ENCODE measurements around the gene FMN1. TPM values are rescaled to one million over a fixed set of nuclear protein-coding genes. Genes with fewer than 3 reads are reported as not detected.

Gene FMN1
- total RNA-seq, 1 donor from 2014 or later, result 4.0 TPM

DNA sequence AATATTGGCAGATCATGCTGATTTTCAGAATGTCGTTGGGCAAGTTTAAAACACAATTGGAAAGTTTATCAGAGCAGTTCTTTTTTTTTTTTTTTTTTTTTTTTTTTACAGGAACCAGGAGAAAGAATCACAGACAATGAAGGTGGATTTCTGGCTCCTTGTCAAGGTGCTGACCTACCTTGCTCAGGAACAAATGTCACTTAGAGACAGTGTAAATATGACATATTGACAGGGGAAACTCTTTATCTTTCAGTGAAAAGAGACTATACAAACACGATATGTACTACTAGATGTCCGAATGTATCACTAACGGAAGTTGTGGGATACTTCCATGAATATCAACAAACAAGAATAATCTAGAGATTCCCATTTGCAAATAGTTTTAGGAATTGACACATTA, 237.3 kb downstream of the FMN1 start:
- DNase-seq (ENCODE audit: low spot score), result no peak
- Mint-ChIP-seq H3K9me3 (ENCODE audit: low read depth) (peaks cover 2% of the 10 kb centered on the region), H3K4me3 (ENCODE audit: unreplicated experiment) (no peak overlapping the region), H3K36me3 (ENCODE audit: low read depth) (peaks cover 1% of the 10 kb centered on the region), H3K4me1 (ENCODE audit: low read depth) (peaks cover 67% of the 10 kb centered on the region), H3K27ac (ENCODE audit: unreplicated experiment) (no peak overlapping the region), H3K27me3 (ENCODE audit: low read depth) (no peaks in the 10 kb centered on the region)
- TF ChIP-seq, protein P1, sequence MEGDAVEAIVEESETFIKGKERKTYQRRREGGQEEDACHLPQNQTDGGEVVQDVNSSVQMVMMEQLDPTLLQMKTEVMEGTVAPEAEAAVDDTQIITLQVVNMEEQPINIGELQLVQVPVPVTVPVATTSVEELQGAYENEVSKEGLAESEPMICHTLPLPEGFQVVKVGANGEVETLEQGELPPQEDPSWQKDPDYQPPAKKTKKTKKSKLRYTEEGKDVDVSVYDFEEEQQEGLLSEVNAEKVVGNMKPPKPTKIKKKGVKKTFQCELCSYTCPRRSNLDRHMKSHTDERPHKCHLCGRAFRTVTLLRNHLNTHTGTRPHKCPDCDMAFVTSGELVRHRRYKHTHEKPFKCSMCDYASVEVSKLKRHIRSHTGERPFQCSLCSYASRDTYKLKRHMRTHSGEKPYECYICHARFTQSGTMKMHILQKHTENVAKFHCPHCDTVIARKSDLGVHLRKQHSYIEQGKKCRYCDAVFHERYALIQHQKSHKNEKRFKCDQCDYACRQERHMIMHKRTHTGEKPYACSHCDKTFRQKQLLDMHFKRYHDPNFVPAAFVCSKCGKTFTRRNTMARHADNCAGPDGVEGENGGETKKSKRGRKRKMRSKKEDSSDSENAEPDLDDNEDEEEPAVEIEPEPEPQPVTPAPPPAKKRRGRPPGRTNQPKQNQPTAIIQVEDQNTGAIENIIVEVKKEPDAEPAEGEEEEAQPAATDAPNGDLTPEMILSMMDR (IDR thresholded peaks at IDR 0.05), result no peak

DNA sequence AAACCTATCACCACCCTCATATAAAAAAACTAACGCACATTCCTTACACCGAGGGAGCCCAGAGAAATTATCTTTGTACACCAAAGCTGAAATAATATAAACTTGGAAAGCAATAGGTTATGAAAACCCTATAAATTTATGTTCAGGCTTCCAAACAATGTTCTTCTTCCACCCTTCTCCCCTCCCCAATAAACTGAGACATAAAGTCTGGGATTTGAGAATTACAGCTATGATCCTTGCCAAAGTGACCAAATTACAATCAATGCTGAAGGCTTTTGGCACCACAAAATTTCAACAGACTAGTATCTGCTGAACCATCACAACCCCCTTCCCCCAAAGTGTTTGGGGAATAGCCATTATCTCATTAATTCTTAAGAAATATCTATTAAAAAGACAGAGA, 237.8 kb downstream of the FMN1 start:
- Mint-ChIP-seq H3K36me3 (ENCODE audit: low read depth) (peaks cover 1% of the 10 kb centered on the region), H3K4me3 (ENCODE audit: unreplicated experiment) (no peak overlapping the region), H3K9me3 (ENCODE audit: low read depth) (peaks cover 2% of the 10 kb centered on the region), H3K27me3 (ENCODE audit: low read depth) (no peaks in the 10 kb centered on the region), H3K4me1 (ENCODE audit: low read depth) (peaks cover 72% of the 10 kb centered on the region), H3K27ac (ENCODE audit: unreplicated experiment) (peak overlapping the region; percentile 74)
- TF ChIP-seq, protein P1 (IDR thresholded peaks at IDR 0.05), result no peak
- DNase-seq (ENCODE audit: low spot score), result no peak

DNA sequence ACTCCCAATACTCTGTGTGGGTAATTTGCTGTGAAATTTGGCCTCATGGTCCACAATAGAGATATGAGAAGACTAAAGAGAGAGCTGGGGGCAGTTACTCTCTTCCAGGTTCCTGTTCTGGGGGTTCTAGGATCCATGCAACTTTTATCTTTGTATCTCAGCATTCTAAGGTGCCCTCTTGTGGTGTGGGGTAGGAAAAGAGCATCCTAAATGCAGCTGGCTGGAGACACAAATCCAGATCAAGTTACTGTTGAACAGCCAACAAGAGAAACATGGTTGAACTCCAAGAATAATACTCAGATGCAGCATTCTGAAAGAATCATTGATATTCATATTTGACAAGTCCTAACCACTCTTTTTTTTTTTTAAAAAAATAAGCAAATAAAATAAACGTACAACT, 238.5 kb downstream of the FMN1 start:
- H3K4me3 Mint-ChIP-seq (ENCODE audit: unreplicated experiment), result no peak overlapping the region
- H3K9me3 Mint-ChIP-seq (ENCODE audit: low read depth), result peaks cover 2% of the 10 kb centered on the region
- TF ChIP-seq, protein P1 (IDR thresholded peaks at IDR 0.05), result peak; percentile 90
- H3K4me1 Mint-ChIP-seq (ENCODE audit: low read depth), result peaks cover 75% of the 10 kb centered on the region
- DNase-seq (ENCODE audit: low spot score), result no peak
- no peaks in the 10 kb centered on the region for H3K27me3 Mint-ChIP-seq (ENCODE audit: low read depth)
- peaks cover 1% of the 10 kb centered on the region for H3K36me3 Mint-ChIP-seq (ENCODE audit: low read depth)
- H3K27ac Mint-ChIP-seq (ENCODE audit: unreplicated experiment), result peak overlapping the region; percentile 74

DNA sequence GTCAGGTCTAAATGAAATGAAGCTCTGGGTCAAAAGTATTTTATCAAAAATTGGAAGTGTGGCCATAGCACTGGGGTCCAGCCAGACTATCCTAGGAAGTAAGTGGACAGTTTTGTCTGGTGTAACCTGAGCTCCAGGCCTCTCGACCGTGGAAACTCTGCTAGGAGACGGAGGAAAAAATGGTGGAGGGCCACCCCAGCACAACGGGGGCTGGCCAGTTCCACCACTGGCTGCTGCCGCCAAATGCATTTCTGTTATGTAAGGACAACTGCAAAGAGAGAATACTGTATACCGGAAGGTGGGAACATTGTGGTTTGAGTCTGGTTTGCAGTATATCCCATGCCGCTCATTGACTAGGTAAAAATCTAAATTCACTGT, 241.0 kb downstream of the FMN1 start:
- no peak for DNase-seq (ENCODE audit: low spot score)
- no peak overlapping the region for H3K4me3 Mint-ChIP-seq (ENCODE audit: unreplicated experiment)
- peak overlapping the region; percentile 11 for H3K27ac Mint-ChIP-seq (ENCODE audit: unreplicated experiment)
- peaks cover 67% of the 10 kb centered on the region for H3K4me1 Mint-ChIP-seq (ENCODE audit: low read depth)
- H3K36me3 Mint-ChIP-seq (ENCODE audit: low read depth), result peaks cover 4% of the 10 kb centered on the region
- TF ChIP-seq, protein P1 (IDR thresholded peaks at IDR 0.05), result no peak
- no peaks in the 10 kb centered on the region for H3K27me3 Mint-ChIP-seq (ENCODE audit: low read depth)
- H3K9me3 Mint-ChIP-seq (ENCODE audit: low read depth), result peaks cover 7% of the 10 kb centered on the region

DNA sequence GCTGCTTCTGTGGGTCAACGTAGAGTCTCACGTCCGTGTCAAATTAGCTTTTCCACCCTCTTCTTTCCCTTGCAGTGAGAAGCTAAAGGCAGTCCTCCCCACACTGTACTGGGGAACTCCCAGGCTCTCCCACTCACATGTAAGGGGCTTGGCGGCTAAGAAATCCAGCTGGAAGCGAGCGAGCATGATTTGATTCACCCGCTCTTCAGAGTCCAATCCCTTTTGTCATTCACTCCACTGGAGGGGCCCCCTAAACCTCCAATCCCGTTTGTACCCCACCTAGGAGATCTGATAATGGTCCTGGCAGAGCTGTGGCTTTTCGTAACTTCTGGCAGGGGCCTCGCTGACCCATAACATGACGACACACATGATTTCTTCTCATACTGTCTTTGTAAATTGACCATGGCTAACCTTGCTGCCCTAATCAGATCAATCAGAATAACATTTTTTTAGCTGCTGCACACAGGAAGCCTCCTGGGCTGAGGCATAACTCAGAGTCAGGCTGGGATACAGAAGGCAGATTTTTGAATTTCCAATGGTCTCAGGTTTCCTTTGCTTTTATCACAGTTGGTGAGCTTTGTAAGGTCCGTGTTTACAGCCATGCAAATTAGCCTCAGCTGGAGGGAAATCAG, 241.5 kb downstream of the FMN1 start:
- peak overlapping the region; percentile 24 for H3K27ac Mint-ChIP-seq (ENCODE audit: unreplicated experiment)
- H3K4me1 Mint-ChIP-seq (ENCODE audit: low read depth), result peaks cover 64% of the 10 kb centered on the region
- H3K4me3 Mint-ChIP-seq (ENCODE audit: unreplicated experiment), result no peak overlapping the region
- peaks cover 7% of the 10 kb centered on the region for H3K9me3 Mint-ChIP-seq (ENCODE audit: low read depth)
- H3K27me3 Mint-ChIP-seq (ENCODE audit: low read depth), result no peaks in the 10 kb centered on the region
- TF ChIP-seq, protein P1 (IDR thresholded peaks at IDR 0.05), result no peak
- DNase-seq (ENCODE audit: low spot score), result no peak
- peaks cover 4% of the 10 kb centered on the region for H3K36me3 Mint-ChIP-seq (ENCODE audit: low read depth)

Measured in chondrocyte (in vitro differentiated cells).